HG02973 (cell line): Measurements from ENCODE around the gene SAMD15.
A peak's percentile ranks its signal among the peaks of the same experiment; 100 is the strongest.
"Not testable (repeated sequence)": the region's sequence is repeated elsewhere in the genome, so short reads cannot be mapped to it uniquely, and the experiment has no call there.

ENCODE experiments used
- ATAC-seq: cut with Tn5 transposase; IDR thresholded peaks from one replicate; pipeline ENCODE4 v1.9.1; 2021; ENCODE audit warnings: moderate library complexity; ENCODE audit not compliant: unreplicated experiment

The SAMD15 gene

DNA sequence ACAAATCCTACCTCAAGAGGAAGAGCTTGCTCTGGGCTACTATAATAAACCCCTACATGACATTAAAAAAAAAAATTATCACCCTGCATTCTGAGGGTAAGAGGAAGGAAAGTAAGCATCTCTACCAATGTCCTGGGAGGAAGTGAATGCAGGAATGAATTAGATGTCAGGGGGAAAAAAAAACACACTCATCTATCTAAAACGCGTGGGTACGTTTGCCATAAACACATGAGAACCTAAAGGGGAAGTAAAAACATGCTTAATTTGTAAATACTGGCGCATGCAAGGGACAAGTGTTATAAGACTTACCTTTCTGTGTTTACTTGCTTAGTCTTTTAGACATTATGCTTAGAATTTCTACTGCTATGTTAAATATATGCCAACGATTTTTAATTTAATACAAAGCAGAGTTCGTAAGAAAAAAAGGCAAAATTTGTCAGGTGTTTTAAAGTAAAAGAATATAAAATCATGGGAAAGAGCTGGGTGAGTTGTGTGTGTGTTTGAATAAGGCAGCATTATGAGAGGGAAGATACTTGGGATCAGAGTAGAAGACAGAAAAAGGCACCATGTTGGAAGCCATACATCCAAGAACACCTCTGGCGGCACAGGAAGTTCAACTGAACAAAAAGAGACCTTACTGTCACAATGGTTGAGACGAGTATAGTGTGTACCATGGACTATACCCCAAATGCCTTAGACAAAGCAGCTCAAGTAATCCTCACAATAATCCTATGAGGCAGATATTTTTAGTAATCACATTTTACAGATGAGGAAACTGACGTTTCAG lies 1.8 kb upstream of the SAMD15 start:
- ATAC-seq: no peak

DNA sequence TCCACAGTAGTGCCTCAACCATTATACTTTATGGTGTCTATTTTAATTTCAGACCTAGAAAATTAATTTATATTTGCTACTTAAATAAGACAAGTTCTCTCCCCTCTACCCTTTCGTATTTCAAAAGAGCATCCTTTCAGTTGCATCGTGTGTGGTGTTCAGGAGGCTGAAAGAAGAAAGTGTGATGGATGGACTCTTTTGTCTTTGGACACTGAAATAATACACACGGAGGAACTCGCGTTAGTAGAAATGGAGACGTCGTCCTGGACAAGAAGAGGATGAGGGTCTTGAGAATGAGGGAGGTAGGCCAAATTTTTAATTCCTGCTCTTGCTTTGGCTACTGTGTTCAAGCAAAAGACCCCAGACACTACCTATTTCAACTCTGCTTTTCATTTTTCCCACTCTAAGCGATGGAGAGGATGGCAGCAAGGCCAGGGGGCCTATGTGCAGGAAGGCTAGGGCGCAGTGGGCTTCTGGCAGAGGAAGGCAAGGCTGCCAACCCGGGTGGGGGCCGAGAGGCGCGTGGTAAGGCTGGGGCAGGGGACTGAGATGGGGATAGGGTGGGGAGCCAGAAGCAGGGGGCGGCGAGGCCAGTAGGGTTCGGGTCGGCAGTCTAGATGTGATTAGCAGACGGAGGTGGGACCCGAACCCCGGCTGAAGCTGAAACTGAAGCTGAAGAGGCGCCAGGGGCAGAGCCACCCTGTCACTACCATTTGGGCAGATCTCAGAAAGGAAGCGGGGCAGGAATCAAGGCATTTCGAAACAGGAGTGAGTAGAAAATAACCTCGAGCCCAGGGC lies 1.0 kb upstream of the SAMD15 start:
- ATAC-seq: peak; percentile 12

DNA sequence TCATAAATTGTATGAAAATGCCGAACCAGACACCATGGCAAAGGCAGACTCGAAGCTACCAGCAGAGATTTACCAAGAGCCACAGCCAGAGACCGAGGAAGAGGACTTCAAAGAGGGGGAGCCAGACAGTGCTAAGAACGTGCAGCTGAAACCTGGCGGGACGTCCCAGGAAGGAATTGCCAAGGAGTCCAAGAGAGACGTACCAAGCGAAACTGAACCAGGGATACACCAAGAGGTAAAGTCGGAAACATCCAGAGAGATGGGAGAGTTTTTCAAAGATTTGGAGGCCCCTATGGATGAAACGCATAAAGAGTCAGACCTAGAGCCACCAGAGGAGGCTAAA lies 294 bp downstream of the SAMD15 start:
- no peak for ATAC-seq

DNA sequence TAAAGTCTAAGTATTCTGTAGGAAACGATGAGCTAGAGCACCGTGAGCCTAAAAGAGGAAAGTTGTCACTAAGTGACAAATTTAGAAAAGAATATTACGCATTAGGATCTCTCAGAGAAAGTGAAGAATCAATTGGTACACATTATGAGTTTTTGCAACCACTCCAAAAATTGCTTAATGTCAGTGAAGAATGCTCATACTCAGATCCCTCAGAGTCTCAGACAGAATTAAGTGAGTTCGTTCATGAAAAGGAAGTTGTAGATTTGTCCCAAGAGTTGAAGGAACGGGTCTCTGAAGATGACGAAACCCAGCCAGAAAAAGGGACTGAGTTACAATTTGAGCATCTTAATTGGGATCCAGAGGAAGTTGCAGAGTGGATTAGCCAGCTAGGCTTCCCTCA lies 1.5 kb downstream of the SAMD15 start:
- ATAC-seq: no peak

GRCh38 chr14:77390188-77390587 lies 13.0 kb downstream of the SAMD15 start:
- ATAC-seq: no peak

- no peak for ATAC-seq
Measured at GRCh38 chr14:77400216-77400615, 23.0 kb downstream of the SAMD15 start.

DNA sequence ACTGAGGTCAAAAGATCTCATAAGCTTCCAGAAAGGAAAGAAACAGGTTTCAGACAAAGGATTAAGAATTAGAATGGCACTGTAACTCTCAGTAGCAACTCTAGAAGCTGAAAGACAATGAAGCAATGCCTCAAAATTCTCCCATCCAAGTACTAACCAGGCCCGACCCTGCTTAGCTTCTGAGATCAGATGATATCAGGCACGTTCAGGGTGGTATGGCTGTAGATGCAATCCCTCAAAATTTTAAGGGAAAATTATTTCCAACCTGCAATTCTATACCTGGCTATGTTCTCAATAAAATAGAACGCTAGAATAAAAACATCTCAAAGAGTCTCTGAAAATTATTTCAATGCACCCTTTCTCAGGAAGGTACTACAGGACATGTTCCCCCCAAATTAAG lies 26.6 kb downstream of the SAMD15 start:
- ATAC-seq: no peak

DNA sequence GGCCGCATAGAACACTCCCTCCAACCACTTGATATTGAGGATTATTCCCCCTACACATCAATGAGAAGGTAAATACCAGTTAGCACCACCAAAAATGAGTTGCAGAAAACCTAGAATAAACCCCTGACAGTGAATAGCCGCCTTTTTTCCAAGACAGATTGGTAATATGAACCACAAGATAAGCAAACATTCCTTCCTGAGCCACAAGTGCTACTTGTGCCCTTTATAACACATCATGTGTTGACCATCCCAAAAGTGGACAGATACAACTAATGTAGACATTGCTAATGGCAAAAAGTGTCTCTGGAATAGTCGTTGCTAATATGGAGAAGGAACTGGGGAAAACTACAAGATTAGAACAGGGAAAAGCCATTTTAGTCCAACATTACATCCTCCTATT lies 28.9 kb downstream of the SAMD15 start:
- no peak for ATAC-seq

- ATAC-seq: no peak
Measured at GRCh38 chr14:77406718-77407117, 29.5 kb downstream of the SAMD15 start.

- no peak for ATAC-seq
Measured at GRCh38 chr14:77407158-77407557, 30.0 kb downstream of the SAMD15 start.

- no peak for ATAC-seq
Measured at GRCh38 chr14:77409131-77409533, 32.0 kb downstream of the SAMD15 start.

DNA sequence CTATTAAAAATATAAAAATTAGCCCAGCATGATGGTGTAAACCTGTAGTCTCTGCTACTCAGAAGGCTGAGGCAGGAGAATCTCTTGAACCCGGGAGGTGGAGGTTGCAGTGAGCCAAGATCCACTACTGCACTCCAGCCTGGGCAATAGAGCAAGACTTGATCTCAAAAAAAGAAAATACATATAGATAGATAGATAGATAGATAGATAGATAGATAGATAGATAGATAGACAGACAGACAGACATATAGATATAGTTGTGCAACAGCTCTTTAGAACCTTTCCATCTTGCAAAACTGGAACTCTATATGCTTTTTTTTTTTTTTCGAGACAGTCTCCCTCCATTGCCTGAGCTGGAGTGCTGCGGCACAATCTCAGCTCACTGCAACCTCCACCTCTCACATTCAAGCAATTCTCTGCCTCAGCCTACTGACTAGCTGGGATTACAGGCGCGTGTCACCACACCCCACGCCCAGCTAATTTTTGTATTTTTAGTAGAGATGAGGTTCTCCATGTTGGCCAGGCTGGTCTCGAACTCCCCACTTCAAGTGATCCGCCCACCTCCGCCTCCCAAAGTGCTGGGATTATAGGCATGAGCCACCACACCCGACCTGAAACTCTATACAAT lies 38.3 kb downstream of the SAMD15 start:
- not testable (repeated sequence) for ATAC-seq

DNA sequence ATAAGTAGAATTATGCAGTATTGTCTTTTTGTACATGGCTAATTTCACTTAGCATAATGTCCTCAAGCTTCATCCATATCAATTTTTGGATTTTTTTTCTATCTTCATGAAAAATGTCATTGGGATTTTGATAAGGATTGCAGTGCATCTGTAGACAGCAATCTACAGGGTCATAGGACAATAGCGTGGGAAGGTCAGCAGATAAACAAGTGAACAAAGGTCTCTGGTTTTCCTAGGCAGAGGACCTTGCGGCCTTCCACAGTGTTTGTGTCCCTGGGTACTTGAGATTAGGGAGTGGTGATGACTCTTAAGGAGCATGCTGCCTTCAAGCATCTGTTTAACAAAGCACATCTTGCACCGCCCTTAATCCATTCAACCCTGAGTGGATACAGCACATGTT lies 38.9 kb downstream of the SAMD15 start:
- not testable (repeated sequence) for ATAC-seq

GRCh38 chr14:77416836-77417235 lies 39.7 kb downstream of the SAMD15 start:
- no peak for ATAC-seq

DNA sequence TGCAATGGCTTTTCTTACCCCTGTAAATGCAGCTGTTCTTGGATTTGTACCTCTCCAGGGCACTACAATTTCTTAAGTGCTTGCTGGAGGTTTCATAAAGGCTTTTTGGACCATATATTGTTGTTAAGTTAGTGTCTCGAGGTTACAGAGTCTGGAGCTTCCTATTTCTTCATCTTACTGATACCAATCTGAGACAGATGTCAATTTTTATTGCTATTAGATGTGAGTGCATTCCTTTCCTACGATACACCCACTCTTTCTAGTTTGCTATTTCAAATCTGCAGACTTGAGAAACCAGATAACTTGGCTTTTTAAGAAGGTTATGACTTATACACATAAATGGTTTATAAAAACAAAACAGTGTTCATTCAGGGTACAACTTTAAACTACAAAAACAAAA lies 44.0 kb downstream of the SAMD15 start:
- ATAC-seq: no peak

GRCh38 chr14:77423423-77423822 lies 46.2 kb downstream of the SAMD15 start, which contains the start of gene NOXRED1:
Gene NOXRED1, minus strand, starts transcription at chr14:77423523. Its CDS starts 634 bp downstream, at chr14:77422889.
- ATAC-seq: no peak

DNA sequence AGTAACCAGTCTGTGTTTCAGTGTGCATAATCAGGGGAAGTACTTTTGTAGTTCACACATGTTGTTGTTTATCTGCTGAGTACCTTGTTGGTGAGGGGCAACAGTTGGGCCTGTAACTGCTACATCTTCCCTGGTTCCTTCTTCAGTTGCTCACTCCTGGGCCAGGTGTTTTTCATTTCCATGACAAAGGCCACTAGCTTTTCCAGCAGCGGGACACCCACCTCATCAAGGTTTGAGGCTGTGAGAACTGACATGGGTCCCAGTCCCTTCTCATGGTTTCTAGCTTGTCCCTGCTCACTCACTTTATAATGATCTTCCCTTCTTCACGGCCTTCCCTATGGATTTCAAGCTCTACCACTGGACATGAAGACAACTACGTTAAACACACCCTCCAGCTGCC lies 47.7 kb downstream of the SAMD15 start:
- ATAC-seq: no peak

- no peak for ATAC-seq
Measured at GRCh38 chr14:77426396-77426795, 49.2 kb downstream of the SAMD15 start.

GRCh38 chr14:77436042-77436441 lies 58.9 kb downstream of the SAMD15 start:
- ATAC-seq: no peak

GRCh38 chr14:77438596-77438995 lies 61.4 kb downstream of the SAMD15 start:
- no peak for ATAC-seq

DNA sequence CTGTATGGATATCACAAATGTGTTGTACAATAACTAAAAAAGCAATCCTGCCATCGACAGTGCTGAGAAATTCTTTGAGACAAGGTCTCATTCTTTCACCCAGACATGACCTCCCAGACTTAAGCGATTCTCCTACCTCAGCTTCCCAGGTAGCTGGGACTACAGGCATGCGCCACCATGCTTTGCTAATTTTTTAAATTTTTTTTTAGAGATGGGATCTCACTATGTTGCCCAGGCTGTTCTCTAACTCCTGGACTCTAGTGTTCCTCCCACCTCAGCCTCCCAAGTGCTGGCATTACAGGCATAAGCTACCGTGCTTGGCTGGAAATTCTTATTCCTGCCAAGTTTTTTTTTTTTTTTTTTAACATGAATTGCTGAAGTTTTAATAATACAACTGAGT lies 62.7 kb downstream of the SAMD15 start:
- ATAC-seq: no peak
